Upper lobe of left lung (tissue), 6 donors: ENCODE results near the gene SLF1. TPM values are rescaled to one million over a fixed set of nuclear protein-coding genes. Genes with fewer than 3 reads are reported as not detected.

Experiments
- ATAC-seq, 2 donors: fragments of 200-7000 bp; cut with Tn5 transposase; one replicate each; pipeline ENCODE4 v1.9.1; 2022; ENCODE audit warnings: mild to moderate bottlenecking in 2 of 2, moderate library complexity in 2 of 2; ENCODE audit not compliant: low FRiP score in 2 of 2
- DNase-seq, 2 donors: peaks; one replicate each; pipeline ENCODE4 v3.0.0-alpha.2; 2019 to 2020
- H3K27ac ChIP-seq, 4 donors: fragments of 200-600 bp; sonication (generic); one replicate each; pipeline ENCODE4 v1.5.1; 2016 to 2019
- H3K27me3 ChIP-seq, 4 donors: fragments of 200-600 bp; sonication (generic); one replicate each; pipeline ENCODE4 v1.5.1; 2017 to 2019
- H3K36me3 ChIP-seq, 4 donors: fragments of 200-600 bp; sonication (generic); one replicate each; pipeline ENCODE4 v1.5.1; 2016 to 2019
- H3K4me1 ChIP-seq, 4 donors: fragments of 200-600 bp; sonication (generic); one replicate each; pipeline ENCODE4 v1.5.1; 2018 to 2019
- H3K4me3 ChIP-seq, 4 donors: fragments of 200-600 bp; sonication (generic); one replicate each; pipeline ENCODE4 v1.5.1; 2017 to 2019; ENCODE audit warnings: mild to moderate bottlenecking in 2 of 4, moderate library complexity in 1 of 4
- H3K9me3 ChIP-seq, 4 donors: fragments of 200-600 bp; sonication (generic); one replicate each; pipeline ENCODE4 v1.5.1; 2018 to 2019
- EP300 ChIP-seq, 4 donors: sonication (generic); formaldehyde crosslinking; IDR thresholded peaks; one replicate each; pipeline ENCODE4 v1.5.1; 2017; ENCODE audit warnings: antibody characterized with exemption in 4 of 4, control low read depth in 2 of 4
- POLR2A ChIP-seq, 4 donors: fragments of 450-650 bp; IDR thresholded peaks; one replicate each; pipeline ENCODE4 v1.5.1; 2016 to 2017; ENCODE audit warnings: antibody characterized with exemption in 4 of 4, mild to moderate bottlenecking in 2 of 4
- POLR2AphosphoS5 ChIP-seq, 2 donors: sonication (generic); formaldehyde crosslinking; IDR thresholded peaks; one replicate each; pipeline ENCODE4 v1.5.1; 2017; ENCODE audit warnings: antibody characterized with exemption in 2 of 2
- WGBS, 2 donors: methylation state at CpG; one replicate each; pipeline ENCODE4 v1.1.5; 2017 to 2018; 5-methylcytosine and 5-hydroxymethylcytosine counted together
- total RNA-seq, 6 donors: library from RNA; depleted of rRNA in 4 of 6; stranded (reverse); fragments of >200 nt in 4 of 6; gene quantifications; one replicate each; pipeline versions ENCODE4 v1.1.0 to v1.2.1, GENCODE V29; 2016 to 2021
- TF ChIP-seq, protein P1 (sequence below), 6 experiments: fragments of 450-650 bp in 4 of 6; fragments of 200-600 bp in 2 of 6; sonication (generic) in 2 of 6; IDR thresholded peaks; one replicate each; pipeline ENCODE4 v1.5.1; 2016 to 2019; ENCODE audit warnings: antibody characterized with exemption in 6 of 6
- donor health status: DM: no; HTN: no; CAD: no; lungs with moderate emphysema.
- donor health status: DM: no; HTN: yes; CAD: no; lungs with severe emphysema.

Gene SLF1
- total RNA-seq, 6 donors from 2014 or later = 4.3 to 19.9 (median 8.2) TPM

DNA sequence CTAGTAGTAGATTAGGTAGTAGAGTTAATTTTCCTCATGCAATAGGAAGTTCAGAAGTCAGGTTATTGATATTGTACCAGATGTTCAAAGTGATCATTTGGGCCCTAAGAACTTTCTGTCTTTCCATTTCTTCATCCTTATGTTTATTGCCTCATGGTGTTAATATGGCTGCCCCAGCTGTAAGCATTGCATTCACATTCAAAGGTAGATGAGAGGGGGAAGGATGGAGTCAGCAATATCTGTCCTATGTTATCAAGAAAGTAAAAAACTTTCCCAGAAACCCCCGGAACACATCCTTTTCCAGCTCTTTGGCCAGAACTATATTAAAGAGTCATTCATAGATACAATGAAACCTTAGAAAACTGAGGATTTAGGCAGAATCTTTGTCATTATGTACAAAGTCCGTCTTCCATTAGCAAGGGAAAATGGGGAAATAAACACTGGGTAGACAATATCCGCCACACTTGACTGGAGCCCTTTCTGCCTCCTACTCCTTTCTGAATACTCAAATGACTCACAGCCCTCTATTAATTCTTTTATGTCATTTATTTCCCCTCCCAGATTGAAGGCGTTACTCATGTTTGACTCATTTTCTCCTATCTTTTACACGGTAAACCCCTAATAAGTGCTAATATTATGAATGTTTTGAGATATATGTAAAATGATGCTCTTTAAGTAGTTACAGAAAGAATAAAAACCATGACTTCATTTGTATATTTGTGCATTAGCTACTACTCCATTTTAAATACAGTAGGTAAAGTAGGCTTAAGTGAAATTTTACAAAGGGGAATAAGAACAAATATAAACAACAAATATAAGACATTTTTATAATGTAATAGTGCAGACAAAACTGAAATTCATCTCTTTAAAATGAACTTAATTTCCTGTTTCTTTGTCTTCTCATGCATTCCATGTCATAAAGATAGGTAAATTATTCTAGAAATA lies 127.6 kb downstream of the SLF1 start:
- ATAC-seq (no peak), DNase-seq (no peak)
- no peaks in the 10 kb centered on the region for H3K36me3 ChIP-seq
- H3K27me3 ChIP-seq = no peaks in the 10 kb centered on the region
- H3K27ac ChIP-seq = no peak overlapping the region
- H3K4me3 ChIP-seq = no peak overlapping the region
- 81 to 90% methylated on average over 5 of the region's 5 CpGs for WGBS, 2 donors
- H3K4me1 ChIP-seq = peaks cover 0 to 3% (median 0%) of the 10 kb centered on the region in 4 donors
- no peaks in the 10 kb centered on the region for H3K9me3 ChIP-seq
- no peak for TF ChIP-seq POLR2A (IDR thresholded peaks at IDR 0.05)
- no peak for TF ChIP-seq EP300 (IDR thresholded peaks at IDR 0.05)
- no peak for TF ChIP-seq POLR2AphosphoS5 (IDR thresholded peaks at IDR 0.05)
- TF ChIP-seq, protein P1, sequence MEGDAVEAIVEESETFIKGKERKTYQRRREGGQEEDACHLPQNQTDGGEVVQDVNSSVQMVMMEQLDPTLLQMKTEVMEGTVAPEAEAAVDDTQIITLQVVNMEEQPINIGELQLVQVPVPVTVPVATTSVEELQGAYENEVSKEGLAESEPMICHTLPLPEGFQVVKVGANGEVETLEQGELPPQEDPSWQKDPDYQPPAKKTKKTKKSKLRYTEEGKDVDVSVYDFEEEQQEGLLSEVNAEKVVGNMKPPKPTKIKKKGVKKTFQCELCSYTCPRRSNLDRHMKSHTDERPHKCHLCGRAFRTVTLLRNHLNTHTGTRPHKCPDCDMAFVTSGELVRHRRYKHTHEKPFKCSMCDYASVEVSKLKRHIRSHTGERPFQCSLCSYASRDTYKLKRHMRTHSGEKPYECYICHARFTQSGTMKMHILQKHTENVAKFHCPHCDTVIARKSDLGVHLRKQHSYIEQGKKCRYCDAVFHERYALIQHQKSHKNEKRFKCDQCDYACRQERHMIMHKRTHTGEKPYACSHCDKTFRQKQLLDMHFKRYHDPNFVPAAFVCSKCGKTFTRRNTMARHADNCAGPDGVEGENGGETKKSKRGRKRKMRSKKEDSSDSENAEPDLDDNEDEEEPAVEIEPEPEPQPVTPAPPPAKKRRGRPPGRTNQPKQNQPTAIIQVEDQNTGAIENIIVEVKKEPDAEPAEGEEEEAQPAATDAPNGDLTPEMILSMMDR (IDR thresholded peaks at IDR 0.05) = no peak

DNA sequence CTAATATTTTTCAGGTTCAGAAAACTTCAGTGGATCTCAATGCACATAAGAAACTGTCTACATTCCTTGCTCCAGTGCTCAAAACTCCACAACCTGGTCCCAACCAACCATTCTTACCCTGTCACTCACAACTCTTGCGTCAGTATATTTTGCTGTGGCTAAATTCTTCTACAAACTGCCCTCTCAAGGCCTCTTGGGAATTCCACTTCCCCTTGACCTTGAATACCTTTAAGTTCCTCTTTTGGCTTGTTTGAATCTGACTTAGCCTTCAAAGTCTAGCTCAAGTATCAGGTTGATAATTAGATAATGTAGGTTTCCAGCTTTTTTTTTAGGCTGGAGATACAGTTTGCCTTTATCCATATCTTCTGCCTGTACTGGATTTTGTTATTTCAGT lies 128.3 kb downstream of the SLF1 start:
- Histone ChIP-seq H3K27ac (no peak overlapping the region), H3K27me3 (no peaks in the 10 kb centered on the region), H3K4me1 (peaks cover 0 to 3% (median 0%) of the 10 kb centered on the region in 4 donors), H3K4me3 (no peak overlapping the region), H3K36me3 (no peaks in the 10 kb centered on the region), H3K9me3 (no peaks in the 10 kb centered on the region)
- peak in 1 of 2 donors; percentile 51 for DNase-seq
- peak; percentile 55 to 56 for ATAC-seq
- TF ChIP-seq POLR2A (IDR thresholded peaks at IDR 0.05) = no peak
- TF ChIP-seq, protein P1 (IDR thresholded peaks at IDR 0.05) = no peak
- no peak for TF ChIP-seq POLR2AphosphoS5 (IDR thresholded peaks at IDR 0.05)
- TF ChIP-seq EP300 (IDR thresholded peaks at IDR 0.05) = no peak
- 21 to 70% methylated on average over 1 of the region's 1 CpG for WGBS, 2 donors

Other genes with a start within 250 kb of the SLF1 start
- gene KIAA0825, start 65 bp upstream of the SLF1 start, total RNA-seq = 10 to 100 TPM in 2 of 6 donors, 1 to 10 TPM in 4; 3.8 to 19.1 (median 6.6) TPM